GM12873 (cell line): ENCODE measurements around the gene EXOC3.

Experiments used
- CTCF ChIP-seq: IDR thresholded peaks from 2 replicates; pipeline ENCODE4 v1.5.1; 2012; ENCODE audit warnings: low read depth, mild to moderate bottlenecking, moderate library complexity, low read length, control low read depth; ENCODE audit not compliant: insufficient read depth; ENCODE audit errors: missing control alignments

Gene EXOC3

GRCh38 chr5:447501-447900 is 4.5 kb downstream of the EXOC3 start:
- TF ChIP-seq CTCF, result no peak

GRCh38 chr5:448061-448765 is 5.2 kb downstream of the EXOC3 start:
- no peak for TF ChIP-seq CTCF

- TF ChIP-seq CTCF, result no peak
Observed at GRCh38 chr5:448766-449090, 5.8 kb downstream of the EXOC3 start.

GRCh38 chr5:449151-449550 is 6.2 kb downstream of the EXOC3 start:
- TF ChIP-seq CTCF, result no peak

GRCh38 chr5:451587-452458 is 8.8 kb downstream of the EXOC3 start:
- TF ChIP-seq CTCF, result no peak

GRCh38 chr5:452978-453710 is 10.2 kb downstream of the EXOC3 start:
- TF ChIP-seq CTCF, result no peak

GRCh38 chr5:453725-454481 is 10.9 kb downstream of the EXOC3 start:
- TF ChIP-seq CTCF, result no peak
